Endodermal cell (in vitro differentiated cells): Measurements from ENCODE around the gene CIBAR2. TPM values are rescaled to one million over a fixed set of nuclear protein-coding genes. Genes with fewer than 3 reads are reported as not detected.

Experiments used
- DNase-seq: peaks from one replicate; pipeline ENCODE4 v3.0.0-alpha.2; 2017
- H3K27ac ChIP-seq: 2 replicates; pipeline ENCODE4 v1.5.1; 2013; ENCODE audit warnings: mild to moderate bottlenecking, low read depth, low read length, moderate library complexity
- H3K27me3 ChIP-seq: 2 replicates; pipeline ENCODE4 v1.6.1; 2013; ENCODE audit warnings: mild to moderate bottlenecking, low read length, moderate library complexity; ENCODE audit not compliant: insufficient read depth, control insufficient read depth, poor library complexity, severe bottlenecking
- H3K36me3 ChIP-seq: 2 replicates; pipeline ENCODE4 v1.7.0; 2013; ENCODE audit warnings: mild to moderate bottlenecking, low read length, moderate library complexity; ENCODE audit not compliant: control insufficient read depth, insufficient read depth
- H3K4me1 ChIP-seq: one replicate; pipeline ENCODE4 v1.7.0; 2013; ENCODE audit warnings: low read length; ENCODE audit not compliant: control insufficient read depth, insufficient read depth
- H3K4me3 ChIP-seq: 2 replicates; pipeline ENCODE4 v1.5.1; 2013; ENCODE audit warnings: mild to moderate bottlenecking, low read length, moderate library complexity
- H3K9ac ChIP-seq: 2 replicates; pipeline ENCODE4 v1.6.1; 2013; ENCODE audit warnings: mild to moderate bottlenecking, low read length, moderate library complexity; ENCODE audit not compliant: poor library complexity, severe bottlenecking; ENCODE audit errors: extremely low read depth
- H3K9me3 ChIP-seq: 2 replicates; pipeline ENCODE4 v1.6.1; 2013; ENCODE audit warnings: mild to moderate bottlenecking, low read length, moderate library complexity; ENCODE audit not compliant: control insufficient read depth
- H3K27ac Mint-ChIP-seq: 2 replicates; pipeline ENCODE4 v1.8.0; 2020; ENCODE audit warnings: mixed read lengths
- H3K27me3 Mint-ChIP-seq: 2 replicates; pipeline ENCODE4 v1.8.0; 2021; ENCODE audit warnings: mild to moderate bottlenecking, mixed read lengths; ENCODE audit not compliant: insufficient read depth
- H3K36me3 Mint-ChIP-seq: 2 replicates; pipeline ENCODE4 v1.8.0; 2020; ENCODE audit warnings: low read depth, mixed read lengths
- H3K4me1 Mint-ChIP-seq: 2 replicates; pipeline ENCODE4 v1.8.0; 2020; ENCODE audit warnings: mixed read lengths
- H3K4me3 Mint-ChIP-seq: 2 replicates; pipeline ENCODE4 v1.8.0; 2020; ENCODE audit warnings: mild to moderate bottlenecking, moderate library complexity, mixed read lengths
- H3K9me3 Mint-ChIP-seq: 2 replicates; pipeline ENCODE4 v1.8.0; 2020; ENCODE audit warnings: mild to moderate bottlenecking, mixed read lengths
- WGBS, 2 experiments: methylation state at CpG; one replicate each; pipeline versions ENCODE4 v1.1.5 to v1.1.7; 2013; ENCODE audit warnings: missing lambda C conversion rate in 2 of 2, mixed read lengths in 1 of 2; ENCODE audit not compliant: insufficient coverage in 1 of 2, insufficient read length in 1 of 2; 5-methylcytosine and 5-hydroxymethylcytosine counted together
- long read RNA-seq, 4 experiments: library from polyadenylated mRNA in 2 of 4; library from RNA in 1 of 4; library from capped mRNA in 1 of 4; stranded (forward) in 3 of 4; unstranded in 1 of 4; transcript quantifications; one replicate each; pipeline ENCODE4 v2.0.0, GENCODE V29; 2020 to 2021; ENCODE audit warnings: inconsistent platforms in 1 of 4
- polyA plus RNA-seq, 2 experiments: library from polyadenylated mRNA; stranded (reverse); fragments of 50-300 nt; gene quantifications; one replicate each; pipeline ENCODE4 v1.2.3, GENCODE V29; 2013
- total RNA-seq, 2 donors: library from RNA; stranded (reverse); fragmentation: NEBNext Ultra II Directional in 1 of 2; extraction: Animal tissue kit (Norgen Biotek cat#: 25700) in 1 of 2; gene quantifications; 2 replicates in 1 of 2; 3 replicates in 1 of 2; pipeline ENCODE4 v1.2.1, GENCODE V29; 2021
- TF ChIP-seq, protein P1 (sequence below): fragments of 200-600 bp; sonication (generic); conservative IDR thresholded peaks from 2 replicates; pipeline ENCODE4 v1.5.0; 2021; ENCODE audit warnings: antibody characterized with exemption, mild to moderate bottlenecking

The CIBAR2 gene
- total RNA-seq, result not detected
- polyA plus RNA-seq (2013, experiment 1 of 2), result 0.25 TPM
- polyA plus RNA-seq (2013, experiment 2 of 2), result not detected
- long read RNA-seq, experiment 1, result 0 reads
- long read RNA-seq, experiment 2, result 0 reads
- long read RNA-seq, experiment 3, result 0 reads
- long read RNA-seq, experiment 4, result 0 reads

DNA sequence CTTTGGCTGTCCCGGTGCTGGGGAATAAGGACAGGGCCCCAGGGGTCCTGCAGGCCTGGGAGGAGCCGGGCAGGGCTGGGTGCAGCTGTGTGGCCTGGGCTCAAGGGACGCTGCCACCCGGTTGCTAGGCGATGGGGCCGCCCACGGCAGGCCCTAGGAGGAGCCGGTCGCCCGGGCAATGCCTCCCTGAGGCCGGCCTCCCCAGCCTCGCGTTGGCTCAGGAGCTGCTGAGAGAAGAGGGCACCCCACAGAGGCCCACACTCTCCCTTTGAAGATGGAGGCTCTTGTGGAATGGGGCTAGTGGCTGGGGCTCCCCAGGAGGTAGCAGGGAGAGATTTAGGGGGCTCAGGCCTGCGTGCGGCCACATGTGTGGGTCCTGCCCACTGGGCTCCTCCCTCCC, at the start of gene CIBAR2:
TSS of gene CIBAR2 (minus strand) at position 109 of the 400 bp plus-strand sequence. CDS start 120 bp downstream, outside the sequence.
- Mint-ChIP-seq H3K36me3 (no peaks in the 10 kb centered on the region), H3K27me3 (no peaks in the 10 kb centered on the region), H3K4me3 (no peak within 1 kb of the TSS), H3K4me1 (peaks cover 12% of the 10 kb centered on the region), H3K27ac (no peak within 1 kb of the TSS), H3K9me3 (no peaks in the 10 kb centered on the region)
- no peaks in the 10 kb centered on the region for H3K36me3 ChIP-seq
- H3K9me3 ChIP-seq, result no peaks in the 10 kb centered on the region
- no peak within 1 kb of the TSS for H3K4me3 ChIP-seq
- H3K4me1 ChIP-seq, result peaks cover 6% of the 10 kb centered on the region
- TF ChIP-seq, protein P1, sequence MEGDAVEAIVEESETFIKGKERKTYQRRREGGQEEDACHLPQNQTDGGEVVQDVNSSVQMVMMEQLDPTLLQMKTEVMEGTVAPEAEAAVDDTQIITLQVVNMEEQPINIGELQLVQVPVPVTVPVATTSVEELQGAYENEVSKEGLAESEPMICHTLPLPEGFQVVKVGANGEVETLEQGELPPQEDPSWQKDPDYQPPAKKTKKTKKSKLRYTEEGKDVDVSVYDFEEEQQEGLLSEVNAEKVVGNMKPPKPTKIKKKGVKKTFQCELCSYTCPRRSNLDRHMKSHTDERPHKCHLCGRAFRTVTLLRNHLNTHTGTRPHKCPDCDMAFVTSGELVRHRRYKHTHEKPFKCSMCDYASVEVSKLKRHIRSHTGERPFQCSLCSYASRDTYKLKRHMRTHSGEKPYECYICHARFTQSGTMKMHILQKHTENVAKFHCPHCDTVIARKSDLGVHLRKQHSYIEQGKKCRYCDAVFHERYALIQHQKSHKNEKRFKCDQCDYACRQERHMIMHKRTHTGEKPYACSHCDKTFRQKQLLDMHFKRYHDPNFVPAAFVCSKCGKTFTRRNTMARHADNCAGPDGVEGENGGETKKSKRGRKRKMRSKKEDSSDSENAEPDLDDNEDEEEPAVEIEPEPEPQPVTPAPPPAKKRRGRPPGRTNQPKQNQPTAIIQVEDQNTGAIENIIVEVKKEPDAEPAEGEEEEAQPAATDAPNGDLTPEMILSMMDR, result no peak
- DNase-seq, result peak; percentile 75
- H3K27me3 ChIP-seq, result no peaks in the 10 kb centered on the region
- H3K27ac ChIP-seq, result no peak within 1 kb of the TSS
- WGBS, 2 experiments, result 51 to 73% methylated on average over 2 to 15 of the region's 15 CpGs
- no peak within 1 kb of the TSS for H3K9ac ChIP-seq

DNA sequence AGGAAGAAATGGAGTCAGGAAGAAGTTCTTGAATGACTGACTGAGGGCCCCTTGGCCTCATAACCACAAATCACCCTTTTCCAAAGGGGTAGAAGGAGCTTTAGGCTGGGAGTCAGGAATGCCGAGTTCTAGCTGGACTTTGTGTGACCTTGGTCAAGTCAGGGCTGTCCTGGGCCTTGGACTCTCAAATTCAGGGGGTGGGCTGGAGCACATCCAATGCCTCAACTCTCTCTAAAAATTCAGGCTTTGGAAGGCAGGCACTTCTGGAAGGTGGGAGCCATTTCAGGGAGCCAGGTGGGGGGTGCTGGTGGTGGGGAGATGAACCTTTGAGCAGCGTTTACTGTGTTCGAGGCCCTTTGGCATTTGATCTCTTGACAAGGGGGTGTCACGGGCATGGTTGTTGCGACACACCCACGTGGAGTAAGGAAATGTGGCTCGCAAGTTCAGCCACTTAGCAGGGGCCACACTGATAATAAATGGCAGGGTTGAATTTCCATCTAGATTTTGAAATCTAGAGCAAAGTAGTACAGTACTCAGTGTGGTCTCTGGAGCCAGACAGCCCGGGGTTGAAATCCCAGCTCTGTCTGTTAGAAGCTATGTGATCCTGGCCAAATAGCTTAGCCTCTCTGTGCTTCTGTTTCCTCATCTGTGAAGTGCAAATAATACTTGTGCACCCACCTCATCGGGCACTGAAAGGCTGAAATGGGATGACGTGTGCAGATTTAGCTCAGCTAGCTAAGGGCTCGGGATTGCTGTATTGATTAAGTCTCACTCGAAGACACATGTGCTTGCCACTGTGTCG, 47.1 kb upstream of the CIBAR2 start:
- H3K4me1 ChIP-seq, result peaks cover 3% of the 10 kb centered on the region
- H3K27me3 ChIP-seq, result no peaks in the 10 kb centered on the region
- H3K27me3 Mint-ChIP-seq, result no peaks in the 10 kb centered on the region
- H3K4me3 ChIP-seq, result no peak overlapping the region
- H3K27ac ChIP-seq, result no peak overlapping the region
- no peak overlapping the region for H3K4me3 Mint-ChIP-seq
- H3K27ac Mint-ChIP-seq, result no peak overlapping the region
- no peak overlapping the region for H3K9ac ChIP-seq
- no peaks in the 10 kb centered on the region for H3K9me3 Mint-ChIP-seq
- no peaks in the 10 kb centered on the region for H3K9me3 ChIP-seq
- H3K4me1 Mint-ChIP-seq, result peaks cover 11% of the 10 kb centered on the region
- TF ChIP-seq, protein P1, result no peak
- DNase-seq, result no peak
- no peaks in the 10 kb centered on the region for H3K36me3 ChIP-seq
- H3K36me3 Mint-ChIP-seq, result no peaks in the 10 kb centered on the region
- 89 to 98% methylated on average over 11 to 12 of the region's 13 CpGs for WGBS, 2 experiments

DNA sequence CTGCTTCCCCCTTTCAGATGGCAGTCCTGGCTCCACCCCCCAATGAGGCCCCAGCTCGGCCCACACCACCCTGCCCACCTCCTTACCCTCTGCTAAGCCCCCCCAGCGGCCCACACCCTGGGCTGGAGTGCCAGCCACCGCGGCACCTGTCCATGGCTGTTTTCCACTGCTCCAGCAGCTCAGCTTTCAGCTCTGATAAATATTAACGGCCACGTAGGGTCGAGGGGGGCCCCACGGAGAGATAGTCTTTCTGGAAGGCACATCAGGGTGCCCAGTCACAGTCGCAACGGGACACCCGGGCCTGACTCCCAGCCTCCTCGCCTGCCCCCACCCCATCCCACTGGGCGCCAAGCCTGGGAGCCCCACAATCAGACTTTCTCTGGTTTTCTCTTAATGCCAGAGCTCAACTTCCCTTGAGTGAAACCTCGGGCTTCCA, 46.5 kb upstream of the CIBAR2 start:
- TF ChIP-seq, protein P1, result no peak
- Histone ChIP-seq H3K9me3 (no peaks in the 10 kb centered on the region), H3K4me3 (no peak overlapping the region), H3K27ac (no peak overlapping the region), H3K4me1 (peaks cover 3% of the 10 kb centered on the region), H3K36me3 (no peaks in the 10 kb centered on the region), H3K9ac (no peak overlapping the region), H3K27me3 (no peaks in the 10 kb centered on the region)
- Mint-ChIP-seq H3K27me3 (no peaks in the 10 kb centered on the region), H3K4me3 (no peak overlapping the region), H3K27ac (no peak overlapping the region), H3K9me3 (no peaks in the 10 kb centered on the region), H3K4me1 (peaks cover 11% of the 10 kb centered on the region), H3K36me3 (no peaks in the 10 kb centered on the region)
- no peak for DNase-seq
- WGBS, 2 experiments, result 90 to 91% methylated on average over 2 to 14 of the region's 14 CpGs
